ENCODE measurements around the gene ISOC2. TPM values are rescaled to one million over a fixed set of nuclear protein-coding genes. Genes with fewer than 3 reads are reported as not detected.

The ISOC2 gene
- total and polyA plus RNA-seq, 8 donors = 19.8 to 348 (median 70.7) TPM

DNA sequence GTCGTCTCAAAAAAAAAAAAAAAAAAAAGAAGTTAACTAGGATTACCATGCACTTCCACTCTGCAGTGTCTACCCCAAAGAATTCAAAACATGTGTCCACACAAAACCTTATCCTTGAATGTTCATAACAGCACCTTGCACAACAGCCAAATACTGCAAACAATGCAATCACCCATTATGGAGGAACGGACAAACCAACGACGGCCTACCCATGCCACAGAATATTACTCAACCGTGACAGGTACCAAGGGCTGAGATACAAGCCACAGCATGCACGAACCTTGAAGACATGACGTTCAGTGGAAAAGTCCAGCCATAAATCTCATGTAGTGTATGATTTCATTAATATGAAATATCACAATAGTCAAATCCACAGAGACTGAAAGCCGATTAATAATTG, 15.4 kb downstream of the ISOC2 start:
- H3K27ac ChIP-seq = no peak overlapping the region
- no peaks in the 10 kb centered on the region for H3K36me3 ChIP-seq
- intact Hi-C loops (cut with DNase I; ENCODE audit: low total_unique reads) = no loop called here
- DNase-seq = no peak
- TF ChIP-seq POLR2A (IDR thresholded peaks at IDR 0.05) (no peak), CTCF (IDR thresholded peaks at IDR 0.05) (no peak), EP300 (IDR thresholded peaks at IDR 0.05) (no peak), POLR2AphosphoS5 (IDR thresholded peaks at IDR 0.05) (no peak)
- 56 to 66% (median 64%) methylated on average over 8 of the region's 8 CpGs for WGBS, 5 donors
- H3K9me3 ChIP-seq = no peaks in the 10 kb centered on the region
- H3K27me3 ChIP-seq = peaks cover 16 to 89% (median 55%) of the 10 kb centered on the region in 3 donors
- H3K4me1 ChIP-seq = peaks cover under 1 to 25% (median 18%) of the 10 kb centered on the region in 4 donors
- no peak overlapping the region for H3K4me3 ChIP-seq

- peaks cover 22 to 91% (median 64%) of the 10 kb centered on the region in 3 donors for H3K27me3 ChIP-seq
- intact Hi-C loops (cut with DNase I; ENCODE audit: low total_unique reads) = no loop called here
- 39 to 53% (median 49%) methylated on average over 11 of the region's 11 CpGs for WGBS, 5 donors
- no peak overlapping the region for H3K4me3 ChIP-seq
- H3K36me3 ChIP-seq = no peaks in the 10 kb centered on the region
- TF ChIP-seq EP300 (IDR thresholded peaks at IDR 0.05) (no peak), CTCF (IDR thresholded peaks at IDR 0.05) (no peak), POLR2AphosphoS5 (IDR thresholded peaks at IDR 0.05) (no peak), POLR2A (IDR thresholded peaks at IDR 0.05) (no peak)
- no peak for DNase-seq
- no peak overlapping the region for H3K27ac ChIP-seq
- H3K4me1 ChIP-seq = peaks cover 4 to 31% (median 23%) of the 10 kb centered on the region in 4 donors
- no peaks in the 10 kb centered on the region for H3K9me3 ChIP-seq
These were observed 16.8 kb downstream of the ISOC2 start for GRCh38 chr19:55444646-55445045.

DNA sequence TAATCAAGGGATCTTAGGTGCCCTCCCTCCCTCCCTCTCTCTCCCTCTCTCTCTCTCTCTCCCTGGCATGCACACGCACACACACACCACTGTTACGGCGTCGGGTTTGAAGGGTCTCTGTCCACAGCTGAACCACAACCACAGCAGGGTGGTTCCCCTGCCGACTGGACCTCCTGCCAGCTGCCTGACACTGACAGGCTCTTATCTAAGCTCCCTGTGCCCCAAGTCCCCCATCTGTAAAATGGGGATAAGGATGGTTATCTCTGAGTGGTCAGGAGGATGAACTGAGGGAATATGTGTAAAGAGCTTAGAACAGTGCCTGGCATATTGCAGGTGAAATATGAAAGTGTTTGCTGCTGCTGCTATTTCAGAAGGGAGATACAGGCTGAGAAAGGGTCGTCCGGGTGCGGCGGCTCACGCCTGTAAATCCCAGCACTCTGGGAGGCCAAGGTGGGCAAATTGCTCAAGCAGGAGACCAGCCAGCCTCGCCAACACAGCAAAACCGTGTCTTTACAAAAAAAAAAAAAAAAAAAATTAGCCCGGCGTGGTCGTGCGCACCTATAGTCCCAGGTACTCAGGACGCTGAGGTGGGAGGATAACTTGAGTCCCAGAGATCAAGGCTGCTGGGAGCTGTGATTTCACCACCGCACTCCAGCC, 17.5 kb downstream of the ISOC2 start:
- Histone ChIP-seq H3K9me3 (no peaks in the 10 kb centered on the region), H3K4me1 (peaks cover 4 to 31% (median 23%) of the 10 kb centered on the region in 4 donors), H3K27me3 (peaks cover 19 to 91% (median 65%) of the 10 kb centered on the region in 3 donors), H3K4me3 (no peak overlapping the region), H3K27ac (no peak overlapping the region), H3K36me3 (no peaks in the 10 kb centered on the region)
- no peak for TF ChIP-seq POLR2AphosphoS5 (IDR thresholded peaks at IDR 0.05)
- TF ChIP-seq CTCF (IDR thresholded peaks at IDR 0.05) = no peak
- 26 to 42% (median 34%) methylated on average over 17 to 18 of the region's 18 CpGs for WGBS, 5 donors
- no peak for DNase-seq
- intact Hi-C loops (cut with DNase I; ENCODE audit: low total_unique reads) = no loop called here

DNA sequence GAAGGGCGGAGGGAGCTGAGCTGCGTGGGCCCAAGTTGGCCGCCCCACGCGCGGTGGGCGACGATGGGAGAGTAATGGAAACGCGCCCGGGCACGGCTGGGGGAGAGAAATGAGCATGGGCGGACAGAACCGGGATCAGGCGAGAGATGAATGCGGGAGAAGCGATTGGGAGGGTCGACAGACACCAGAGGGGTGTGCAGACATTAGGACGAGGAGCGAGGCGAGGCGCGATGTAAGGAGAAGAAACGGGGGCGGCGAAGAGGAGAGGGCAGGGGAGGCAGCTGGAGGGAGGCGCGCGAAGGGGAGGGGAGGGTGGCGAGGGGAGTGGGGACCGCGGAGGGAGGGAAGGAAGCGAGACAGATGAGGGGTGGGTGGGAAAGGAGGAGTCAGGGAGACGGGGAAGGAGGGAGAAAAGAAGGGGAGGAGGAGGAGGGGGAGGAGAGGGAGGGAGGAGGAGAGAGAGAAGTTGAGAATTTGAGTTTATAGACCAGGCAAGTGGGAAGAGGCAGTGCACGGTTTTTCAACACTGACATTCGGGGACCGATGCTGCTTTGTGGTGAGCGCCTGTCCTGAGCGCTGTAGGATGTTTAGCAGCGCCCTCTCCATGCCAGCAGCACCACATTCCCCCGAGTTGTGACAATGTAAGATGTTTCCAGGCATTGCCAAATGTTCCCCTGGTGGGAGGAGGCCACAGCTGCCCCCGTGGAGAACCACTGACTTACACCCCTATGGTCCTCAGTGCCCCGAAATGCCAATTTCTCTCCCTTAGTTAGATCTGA, 18.2 kb downstream of the ISOC2 start, which contains the start of gene SHISA7:
Gene SHISA7 (minus strand): TSS at position 256 of the 779 bp plus-strand sequence. CDS start 437 bp downstream, outside the sequence.
- DNase-seq = peak in 1 of 2 donors; percentile 55
- H3K27me3 ChIP-seq = peaks cover 19 to 97% (median 72%) of the 10 kb centered on the region in 3 donors
- H3K36me3 ChIP-seq = no peaks in the 10 kb centered on the region
- TF ChIP-seq CTCF (IDR thresholded peaks at IDR 0.05) (no peak), POLR2AphosphoS5 (IDR thresholded peaks at IDR 0.05) (no peak), EP300 (IDR thresholded peaks at IDR 0.05) (no peak), POLR2A (IDR thresholded peaks at IDR 0.05) (no peak)
- intact Hi-C loops (cut with DNase I; ENCODE audit: low total_unique reads) = no loop called here
- peak within 1 kb of the TSS in 1 of 4 donors; percentile 13 for H3K4me3 ChIP-seq
- no peaks in the 10 kb centered on the region for H3K9me3 ChIP-seq
- 3 to 4% (median 3%) methylated on average over 42 to 43 of the region's 43 CpGs for WGBS, 5 donors
- peaks cover 4 to 31% (median 23%) of the 10 kb centered on the region in 4 donors for H3K4me1 ChIP-seq
- no peak within 1 kb of the TSS for H3K27ac ChIP-seq
